ENCODE results near the gene INSIG1.

INSIG1 gene

GRCh38 chr7:155299535-155300202, 2.0 kb downstream of the INSIG1 start:
- in situ Hi-C loops (cut with MboI; ENCODE audit: low sequenced_read_pairs): loop anchor here (10.0 kb wide), 1 partner anchor 95 kb away; no protein-coding TSS in a partner anchor

GRCh38 chr7:155300641-155301452, 3.2 kb downstream of the INSIG1 start:
- in situ Hi-C loops (cut with MboI; ENCODE audit: low sequenced_read_pairs): no loop called here

DNA sequence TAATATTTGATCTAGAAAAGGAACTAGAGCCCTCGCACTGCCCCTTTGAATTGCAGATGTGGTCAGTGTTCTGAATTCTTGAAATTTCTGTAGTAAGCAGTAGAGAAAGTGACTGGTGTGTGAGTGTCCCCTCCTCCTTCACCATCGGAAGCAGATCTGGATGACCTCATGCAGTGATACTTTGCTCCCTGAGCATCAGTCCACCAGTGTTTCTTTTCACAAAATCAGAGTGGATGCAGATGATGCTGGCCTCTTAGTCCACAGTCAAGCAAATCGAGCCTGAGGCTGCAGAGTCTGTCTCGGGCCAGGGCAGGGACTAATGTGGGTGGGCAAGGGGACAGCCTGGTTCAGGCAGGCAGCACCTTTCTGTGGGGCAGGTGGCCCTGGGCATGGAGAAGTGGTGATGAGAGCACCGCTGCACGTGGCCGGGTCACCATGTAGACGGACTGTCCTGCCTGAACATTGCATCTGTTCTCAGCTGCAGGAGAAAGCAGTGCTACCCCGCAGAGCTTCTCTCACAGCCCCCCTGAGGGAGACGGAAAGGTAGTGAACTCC, 5.4 kb downstream of the INSIG1 start:
- in situ Hi-C loops (cut with MboI; ENCODE audit: low sequenced_read_pairs): no loop called here

- in situ Hi-C loops (cut with MboI; ENCODE audit: low sequenced_read_pairs): no loop called here
These were observed 6.2 kb downstream of the INSIG1 start for GRCh38 chr7:155303897-155304296.

- in situ Hi-C loops (cut with MboI; ENCODE audit: low sequenced_read_pairs): no loop called here
These were observed 7.7 kb downstream of the INSIG1 start for GRCh38 chr7:155305231-155305904.

DNA sequence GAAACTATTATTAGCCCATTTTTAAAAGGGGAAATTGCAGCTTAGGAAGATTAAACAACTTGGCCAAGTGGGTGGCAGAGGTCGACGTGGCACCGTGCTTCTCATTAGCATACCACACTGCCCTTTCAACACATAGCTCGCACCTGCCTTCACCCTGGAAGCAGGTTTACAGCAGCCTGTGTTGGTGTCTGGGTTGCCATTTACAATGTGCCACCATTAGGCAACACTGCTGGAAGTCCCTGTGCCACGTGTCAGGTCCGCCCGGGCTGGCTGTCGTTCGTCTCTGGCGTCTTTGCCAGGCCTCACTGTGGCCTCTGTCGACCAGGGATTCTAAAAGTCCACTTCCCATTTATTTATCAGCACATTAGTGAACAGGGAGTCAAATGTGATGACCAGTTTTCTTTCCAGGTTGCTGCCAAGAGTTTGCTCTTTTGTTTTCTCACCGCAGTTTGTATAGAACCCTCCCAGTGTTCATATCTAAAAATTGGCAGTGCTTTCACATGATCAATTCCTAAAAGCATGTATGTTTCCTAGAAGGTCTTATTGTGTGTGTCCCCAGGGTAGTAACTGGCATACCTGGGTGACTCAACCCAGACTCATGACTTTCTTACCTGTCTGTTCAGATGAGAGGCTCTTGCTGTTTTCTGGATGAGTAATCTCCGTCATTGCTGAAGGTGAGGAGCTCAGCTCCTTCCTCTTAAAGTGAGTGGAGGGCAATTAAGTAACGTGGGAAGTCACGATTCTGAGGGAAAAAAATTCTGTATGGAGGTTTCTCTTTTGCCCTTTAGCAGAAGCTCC, 9.2 kb downstream of the INSIG1 start:
- in situ Hi-C loops (cut with MboI; ENCODE audit: low sequenced_read_pairs): no loop called here

- in situ Hi-C loops (cut with MboI; ENCODE audit: low sequenced_read_pairs): no loop called here
These were observed 10.8 kb downstream of the INSIG1 start for GRCh38 chr7:155308330-155309020.

DNA sequence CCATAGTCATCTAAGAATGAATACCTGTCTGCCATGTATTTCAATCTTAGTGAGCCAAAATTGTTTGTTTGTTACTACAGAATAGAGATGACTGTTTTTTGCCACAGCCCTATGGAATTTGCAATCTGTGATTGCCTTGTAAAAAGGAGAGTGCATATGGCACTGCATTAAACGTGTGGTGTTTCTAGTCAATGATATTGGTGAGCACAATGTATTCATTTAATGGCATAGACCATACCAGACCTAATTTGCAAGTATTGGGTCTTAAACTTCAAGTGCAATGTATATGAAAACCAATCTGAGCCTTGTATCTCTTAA, 11.3 kb downstream of the INSIG1 start:
- in situ Hi-C loops (cut with MboI; ENCODE audit: low sequenced_read_pairs): no loop called here

DNA sequence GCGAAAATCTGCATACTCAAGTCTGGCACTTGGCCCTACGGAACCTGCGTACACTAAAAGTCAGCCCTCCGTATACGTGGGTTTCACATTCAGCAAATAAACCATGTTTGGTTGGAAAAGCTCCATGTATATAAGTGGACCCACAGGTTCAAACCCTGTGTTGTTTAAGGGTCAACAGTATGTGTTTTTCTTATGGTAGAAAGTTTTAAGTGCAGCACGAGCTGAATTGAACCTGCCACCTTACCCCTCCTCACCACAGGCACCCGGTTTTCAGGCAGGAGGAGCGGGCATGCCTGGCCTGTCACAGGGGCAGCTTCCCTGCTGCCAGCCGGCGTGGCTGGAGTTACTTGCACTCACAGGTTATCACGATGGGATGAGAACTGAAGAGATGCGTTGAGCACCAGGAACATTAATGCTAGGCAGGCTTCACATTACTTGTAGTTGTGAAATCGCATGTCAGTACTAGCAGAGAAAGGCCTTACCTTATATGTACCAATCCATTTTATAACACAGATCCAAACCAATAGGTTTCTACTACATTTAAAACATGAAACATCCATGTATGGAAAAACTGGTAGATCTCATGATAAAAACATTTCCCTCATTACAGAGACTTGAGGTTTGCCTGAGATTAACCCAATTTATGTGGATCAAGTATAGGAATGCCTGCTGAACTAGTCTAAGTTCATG, 12.9 kb downstream of the INSIG1 start:
- in situ Hi-C loops (cut with MboI; ENCODE audit: low sequenced_read_pairs): no loop called here

DNA sequence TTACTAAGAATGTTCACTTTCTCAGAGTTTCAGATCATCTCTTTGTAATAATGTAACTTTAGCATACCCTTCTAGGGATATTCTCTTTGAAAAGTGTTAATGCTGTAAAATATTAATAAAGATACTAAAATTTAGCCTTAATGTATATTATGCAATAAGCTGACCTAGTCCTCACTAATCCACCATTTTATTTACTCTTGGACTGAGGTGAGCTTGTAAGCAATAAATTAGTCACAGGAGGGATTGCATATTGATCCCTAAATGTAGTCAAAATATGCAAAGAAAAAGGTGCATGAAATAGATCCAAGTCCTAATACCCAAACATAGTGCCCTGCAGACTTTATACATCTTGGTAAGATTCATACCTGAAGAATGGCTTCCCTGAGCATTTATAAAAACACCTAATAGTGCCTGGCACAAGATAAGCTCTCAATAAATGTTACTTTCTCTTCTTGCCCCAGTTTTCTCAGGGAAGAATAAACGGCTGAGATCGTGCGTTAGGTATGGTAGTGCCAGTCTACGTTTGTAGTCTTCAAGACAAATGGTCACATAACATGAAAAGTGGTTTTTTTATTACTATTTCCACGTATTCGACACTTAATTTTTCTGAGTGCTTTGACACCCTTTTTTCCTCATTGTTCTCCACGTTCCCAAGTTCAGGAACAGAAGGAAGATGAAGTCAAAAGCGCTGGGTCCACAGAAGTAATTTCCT, 14.3 kb downstream of the INSIG1 start:
- in situ Hi-C loops (cut with MboI; ENCODE audit: low sequenced_read_pairs): no loop called here

DNA sequence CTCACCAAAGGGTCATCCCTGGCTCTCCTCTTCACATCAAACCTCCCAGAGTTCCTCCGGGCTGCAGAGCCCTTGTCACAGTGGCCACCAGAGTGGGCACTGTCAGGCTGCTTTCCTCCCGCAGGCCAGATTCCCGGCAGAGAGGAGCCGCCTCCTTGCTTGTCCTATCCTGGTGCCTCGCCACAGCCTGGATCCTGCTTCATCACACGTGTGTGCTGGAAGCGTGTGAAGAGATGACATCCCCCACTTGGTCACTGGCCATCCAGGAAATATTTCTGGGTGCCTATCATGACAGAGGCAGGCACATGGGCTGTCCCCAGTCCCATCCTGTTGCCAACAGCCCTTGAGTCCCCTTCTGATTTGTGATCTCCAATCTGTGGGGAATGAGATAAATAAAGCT, 15.0 kb downstream of the INSIG1 start:
- in situ Hi-C loops (cut with MboI; ENCODE audit: low sequenced_read_pairs): no loop called here

DNA sequence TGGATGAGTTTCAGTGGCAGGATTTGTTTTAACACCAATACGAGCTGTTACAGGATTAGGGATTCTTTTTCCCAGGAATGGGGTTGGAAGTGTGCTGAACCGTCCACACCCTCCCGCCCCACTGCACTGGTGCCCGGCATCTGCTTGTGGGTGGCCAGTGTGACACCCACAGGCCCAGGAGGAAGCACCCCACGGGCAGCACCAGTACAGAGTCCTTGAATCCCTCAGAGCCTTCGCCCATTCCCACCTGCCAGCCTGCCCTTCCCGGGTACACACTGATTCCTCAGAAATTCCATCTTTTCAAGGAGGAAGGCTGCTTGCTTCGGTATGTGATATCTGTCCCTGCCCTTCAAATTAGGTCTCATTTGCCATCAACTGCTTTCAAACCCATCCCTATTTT, 15.4 kb downstream of the INSIG1 start:
- in situ Hi-C loops (cut with MboI; ENCODE audit: low sequenced_read_pairs): no loop called here

DNA sequence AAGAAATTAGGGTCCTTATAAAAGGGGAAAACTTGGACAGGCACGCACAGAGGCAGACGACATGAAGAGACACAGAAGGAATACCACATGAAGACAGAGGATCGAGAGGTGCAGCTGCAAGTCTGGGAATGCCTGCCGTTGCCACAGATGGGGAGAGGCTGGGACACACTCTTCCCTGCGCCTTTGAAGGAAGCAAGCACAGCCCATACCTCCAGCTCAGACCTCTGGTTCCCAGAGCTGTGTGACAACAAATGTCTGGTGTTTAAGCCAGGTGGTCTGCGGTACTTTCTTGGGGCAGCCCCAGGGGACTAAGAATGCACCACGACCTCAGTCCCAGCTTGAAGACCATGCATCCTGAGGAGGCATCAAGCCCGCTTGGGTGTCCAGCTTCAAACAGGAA, 18.3 kb downstream of the INSIG1 start:
- in situ Hi-C loops (cut with MboI; ENCODE audit: low sequenced_read_pairs): no loop called here

GRCh38 chr7:155316427-155317113, 18.9 kb downstream of the INSIG1 start:
- in situ Hi-C loops (cut with MboI; ENCODE audit: low sequenced_read_pairs): no loop called here

- in situ Hi-C loops (cut with MboI; ENCODE audit: low sequenced_read_pairs): no loop called here
These were observed 19.4 kb downstream of the INSIG1 start for GRCh38 chr7:155317114-155317434.

DNA sequence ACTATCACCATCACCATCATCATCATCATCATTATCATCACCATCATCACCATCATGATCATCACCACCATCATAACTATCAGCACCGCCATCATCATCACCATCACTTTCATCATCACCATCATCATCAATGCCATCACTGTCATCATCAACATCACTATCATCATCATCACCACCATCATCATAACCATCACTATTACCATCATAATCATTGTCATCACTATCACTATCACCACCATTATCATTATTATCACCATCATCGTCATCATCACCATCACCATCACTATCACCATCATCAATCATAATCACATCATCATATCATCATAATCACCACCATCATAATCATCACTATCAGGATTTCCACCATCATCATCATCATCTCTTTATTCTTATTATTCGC, 20.6 kb downstream of the INSIG1 start:
- in situ Hi-C loops (cut with MboI; ENCODE audit: low sequenced_read_pairs): no loop called here

GRCh38 chr7:155322530-155322929, 24.9 kb downstream of the INSIG1 start:
- in situ Hi-C loops (cut with MboI; ENCODE audit: low sequenced_read_pairs): no loop called here

GRCh38 chr7:155323001-155323638, 25.4 kb downstream of the INSIG1 start:
- in situ Hi-C loops (cut with MboI; ENCODE audit: low sequenced_read_pairs): no loop called here
